GM21619 (cell line): ENCODE measurements around the gene MAB21L4.

Experiments
- ATAC-seq: cut with Tn5 transposase; IDR thresholded peaks from one replicate; pipeline ENCODE4 v1.9.1; 2021; ENCODE audit not compliant: unreplicated experiment

Gene MAB21L4

DNA sequence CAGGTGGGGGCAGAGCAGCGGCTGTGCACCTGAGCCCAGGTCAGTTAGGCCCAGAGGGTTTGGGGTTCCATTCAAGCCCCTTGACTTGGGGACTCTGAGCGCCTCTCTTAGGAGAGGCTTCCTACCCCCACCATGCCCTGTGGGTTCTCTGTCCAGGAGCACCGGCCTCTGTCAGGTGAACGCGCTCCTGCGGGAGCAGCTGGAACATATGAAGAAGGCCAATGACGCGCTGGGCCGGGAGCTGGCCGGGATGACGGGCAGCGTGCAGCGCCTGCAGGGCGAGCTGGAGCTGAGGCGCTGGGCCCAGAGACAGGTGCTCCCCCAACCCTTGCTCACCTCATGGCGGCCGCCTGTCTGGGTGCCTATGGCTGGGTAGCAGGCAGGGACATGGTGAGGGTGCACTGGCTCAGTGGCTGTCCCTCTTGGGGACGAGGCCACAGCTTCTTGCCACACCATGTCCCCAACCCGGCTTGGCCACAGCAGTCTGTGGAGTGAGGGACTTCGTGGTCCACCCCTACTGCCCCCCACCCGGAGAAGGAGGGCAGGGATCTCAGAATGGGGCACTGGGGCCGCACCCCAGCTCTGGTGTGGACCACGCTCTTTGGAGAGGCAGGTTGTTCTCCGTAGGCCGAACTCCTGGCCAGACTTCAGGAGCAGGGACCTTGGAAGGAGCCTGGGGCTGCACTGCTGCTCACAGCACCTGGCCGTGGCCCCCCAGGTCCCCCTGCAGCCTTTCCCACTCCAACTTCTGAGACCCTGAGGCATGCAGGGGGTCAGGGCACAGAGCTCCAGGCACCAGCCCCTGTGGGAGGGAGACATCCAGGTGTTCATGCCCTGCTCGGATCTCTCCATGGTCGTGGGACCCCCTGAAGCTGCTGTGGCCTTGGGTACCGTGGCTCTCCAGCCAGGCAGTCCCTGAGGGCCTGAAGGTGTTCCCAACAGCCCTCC lies 29.9 kb upstream of the MAB21L4 start:
- no peak for ATAC-seq

DNA sequence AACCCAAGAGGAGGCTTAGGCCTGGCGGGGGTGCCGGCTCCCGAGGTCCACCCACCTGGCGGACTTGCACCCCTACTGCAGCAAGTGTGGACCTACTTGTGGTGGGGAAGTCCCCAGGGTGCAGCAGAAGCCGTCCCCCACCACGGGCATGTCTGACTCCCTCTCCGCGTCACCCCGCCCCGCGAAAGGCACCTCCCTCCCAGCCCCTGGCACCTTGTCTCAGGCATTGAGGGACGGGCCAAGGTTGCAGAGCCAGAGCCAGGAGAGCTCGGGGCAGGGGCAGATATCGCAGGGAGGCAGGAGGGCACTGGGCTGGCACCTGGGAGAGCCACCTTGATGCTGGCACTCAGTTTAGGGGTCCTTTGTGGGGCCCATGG lies 29.2 kb upstream of the MAB21L4 start:
- no peak for ATAC-seq

DNA sequence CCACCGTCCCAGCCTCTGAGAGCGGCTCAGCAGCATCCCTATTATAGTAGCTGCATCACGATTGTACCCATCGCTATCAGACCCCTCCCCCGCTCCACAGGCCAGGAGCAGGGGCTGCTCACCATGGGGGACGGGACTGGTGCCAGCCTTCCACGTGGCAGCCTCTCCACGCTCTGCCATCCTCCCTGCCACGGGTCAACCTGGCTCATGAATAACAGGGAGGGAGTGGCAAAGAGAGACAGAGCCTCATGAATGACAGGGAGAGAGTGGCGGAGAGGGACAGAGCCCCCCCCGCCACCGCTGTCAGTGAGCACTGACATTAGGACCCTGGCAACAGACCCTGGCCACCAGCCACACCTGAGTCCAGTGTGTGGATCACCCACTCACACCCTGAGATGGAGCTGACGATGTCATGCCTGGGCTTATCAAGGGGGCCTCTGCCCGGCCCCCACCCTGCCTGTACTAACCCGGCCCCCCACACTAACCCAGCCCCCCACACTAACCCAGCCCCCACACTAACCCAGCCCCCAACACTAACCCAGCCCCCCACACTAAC lies 27.1 kb upstream of the MAB21L4 start:
- ATAC-seq: no peak

DNA sequence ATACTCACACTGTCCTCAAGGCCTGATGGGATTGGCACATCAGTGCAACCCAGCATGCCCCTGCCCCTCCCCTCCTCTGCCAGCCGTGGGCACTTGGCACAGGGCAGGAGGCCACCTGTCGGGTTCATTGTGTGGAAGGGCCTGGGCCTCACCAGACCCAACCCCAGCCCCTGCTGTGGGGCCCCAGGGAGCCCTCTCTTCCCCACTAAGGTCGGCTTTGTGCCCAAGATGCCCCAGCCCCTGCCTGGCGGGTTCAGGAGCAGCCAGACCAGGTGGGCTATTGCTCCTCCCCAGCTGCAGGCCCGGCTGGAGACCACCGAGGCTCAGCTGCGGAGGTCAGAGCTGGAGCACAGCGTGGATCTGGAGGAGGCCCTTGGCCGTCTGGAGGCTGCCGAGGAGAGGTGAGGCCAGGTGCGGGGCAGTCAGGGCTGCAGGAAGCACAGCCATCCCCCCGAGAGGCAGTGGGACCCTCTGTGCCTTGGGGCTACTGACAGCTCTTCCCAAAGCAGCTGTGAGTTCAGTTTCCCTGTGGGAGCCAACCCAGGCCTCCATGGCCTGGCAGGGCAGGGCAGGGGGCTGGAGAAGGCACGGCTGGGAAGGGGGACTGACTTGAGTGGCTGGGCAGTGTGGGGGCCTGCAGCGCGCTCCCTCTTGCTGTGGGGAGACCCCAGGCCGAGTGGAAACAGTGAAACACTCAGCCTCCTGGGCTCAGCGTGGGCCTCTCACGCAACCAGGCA lies 26.5 kb upstream of the MAB21L4 start:
- ATAC-seq: no peak

DNA sequence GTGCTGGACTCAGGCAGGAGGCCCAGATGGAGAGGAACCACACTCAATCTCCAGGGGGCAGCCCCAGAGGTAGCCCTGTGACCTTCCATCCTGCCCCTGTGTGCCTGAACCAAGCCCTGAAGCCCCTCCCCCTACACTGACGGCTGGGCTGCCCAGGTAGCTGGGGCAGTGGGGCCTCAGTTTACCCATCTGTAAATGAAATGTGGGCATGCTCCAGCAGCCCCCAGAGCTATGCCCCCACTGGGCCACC lies 26.0 kb upstream of the MAB21L4 start:
- ATAC-seq: no peak

DNA sequence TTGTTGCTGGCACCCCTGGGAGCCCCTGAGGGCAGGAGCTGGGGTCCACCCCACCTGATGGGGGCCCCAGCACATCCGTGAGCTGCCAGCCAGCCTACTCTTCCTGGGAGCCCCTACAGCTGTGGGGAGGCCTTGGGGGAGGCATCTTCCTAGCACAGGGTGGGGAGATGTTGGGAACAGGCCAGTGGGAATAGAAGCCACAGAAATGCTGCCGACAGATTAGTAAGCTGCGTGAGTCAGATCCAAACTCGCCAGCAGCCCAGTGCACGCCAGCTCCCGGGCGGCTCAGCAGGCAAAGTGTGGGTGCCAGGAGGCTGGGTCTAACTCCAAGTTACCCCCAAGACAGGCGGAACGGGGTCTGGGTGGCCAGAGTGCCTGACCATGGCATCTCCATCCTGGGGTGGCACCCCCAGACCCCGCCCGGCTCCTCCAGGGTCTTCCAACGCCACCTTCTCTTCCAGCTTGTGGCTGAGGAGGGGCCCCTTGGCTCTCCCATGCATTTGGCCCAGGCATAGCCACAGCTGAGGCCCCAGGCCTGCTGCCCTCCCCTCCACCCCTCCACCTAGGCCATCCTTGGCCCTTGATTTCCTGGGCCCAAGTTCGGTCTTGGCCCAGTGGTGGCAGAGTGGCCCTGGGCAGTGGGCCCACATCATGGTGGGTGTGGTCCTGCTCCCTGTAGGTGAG lies 25.5 kb upstream of the MAB21L4 start:
- no peak for ATAC-seq

DNA sequence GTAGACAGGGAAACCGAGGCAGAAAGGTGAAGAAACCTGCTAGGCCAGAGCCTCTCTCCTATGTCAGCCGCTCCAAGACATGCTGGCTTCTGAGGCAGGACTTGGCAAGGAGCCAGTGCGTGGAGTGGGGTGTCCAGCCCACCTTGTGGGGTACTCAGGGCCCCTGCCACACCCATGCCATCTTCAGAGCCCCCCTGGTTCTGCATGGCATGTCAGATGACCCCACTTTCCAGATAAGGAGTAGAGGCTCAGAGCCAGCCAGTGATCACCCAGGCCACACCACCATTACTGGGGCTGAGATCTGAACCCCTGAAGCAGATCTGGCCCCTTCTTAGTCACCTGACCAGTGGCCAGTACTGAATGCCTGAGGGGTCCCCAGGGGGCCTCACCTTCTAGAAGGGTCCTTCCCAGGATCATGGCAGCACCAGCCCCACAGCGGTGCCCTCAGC lies 24.9 kb upstream of the MAB21L4 start:
- no peak for ATAC-seq

DNA sequence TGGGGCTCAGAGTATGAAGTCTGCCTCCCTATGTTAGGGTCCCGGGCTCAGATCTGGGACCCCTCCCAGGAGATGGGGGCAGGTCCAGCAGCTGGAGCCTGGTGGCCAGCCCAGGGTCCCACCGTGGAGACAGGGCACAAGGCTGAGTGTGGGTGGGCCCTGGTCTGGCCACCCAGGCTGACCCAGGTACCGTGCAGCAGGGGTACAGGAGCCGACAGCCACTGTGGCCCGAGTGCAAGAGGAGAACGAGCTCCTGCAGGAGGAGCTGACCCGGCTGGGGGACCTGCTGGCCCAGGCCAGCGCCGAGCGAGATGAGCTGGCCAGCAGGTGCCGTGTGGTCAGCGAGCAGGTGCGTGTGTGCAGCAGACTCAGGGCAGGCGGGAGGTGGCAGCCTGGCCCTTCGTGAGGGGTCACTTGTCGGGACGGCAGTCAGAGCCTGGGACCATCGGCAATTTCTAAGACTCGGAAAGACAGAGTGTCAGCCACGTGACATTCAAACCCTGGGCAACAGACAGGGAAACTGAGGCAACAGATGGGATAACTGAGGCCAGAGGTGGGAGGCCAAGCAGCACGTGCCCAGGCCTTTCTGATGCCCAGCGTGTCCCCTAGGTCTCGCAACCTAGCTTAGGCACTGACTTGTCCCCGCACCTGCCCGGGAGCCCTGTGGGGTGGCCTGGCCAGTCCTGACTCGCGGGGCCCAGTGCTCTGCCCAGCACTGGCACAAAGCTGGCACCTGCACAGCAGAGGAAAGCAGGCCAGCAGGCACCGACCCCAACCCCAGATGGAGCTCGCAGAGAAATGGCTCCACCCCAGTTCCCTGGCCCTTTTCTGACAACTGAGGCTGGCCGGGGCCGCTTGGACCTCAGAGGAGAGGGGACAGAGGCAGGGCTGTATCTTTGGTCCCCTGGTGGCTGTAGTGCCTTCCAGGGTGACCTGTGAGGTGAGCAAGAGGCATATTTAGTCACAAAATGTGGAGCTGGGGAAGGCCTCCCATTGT lies 24.1 kb upstream of the MAB21L4 start:
- no peak for ATAC-seq

DNA sequence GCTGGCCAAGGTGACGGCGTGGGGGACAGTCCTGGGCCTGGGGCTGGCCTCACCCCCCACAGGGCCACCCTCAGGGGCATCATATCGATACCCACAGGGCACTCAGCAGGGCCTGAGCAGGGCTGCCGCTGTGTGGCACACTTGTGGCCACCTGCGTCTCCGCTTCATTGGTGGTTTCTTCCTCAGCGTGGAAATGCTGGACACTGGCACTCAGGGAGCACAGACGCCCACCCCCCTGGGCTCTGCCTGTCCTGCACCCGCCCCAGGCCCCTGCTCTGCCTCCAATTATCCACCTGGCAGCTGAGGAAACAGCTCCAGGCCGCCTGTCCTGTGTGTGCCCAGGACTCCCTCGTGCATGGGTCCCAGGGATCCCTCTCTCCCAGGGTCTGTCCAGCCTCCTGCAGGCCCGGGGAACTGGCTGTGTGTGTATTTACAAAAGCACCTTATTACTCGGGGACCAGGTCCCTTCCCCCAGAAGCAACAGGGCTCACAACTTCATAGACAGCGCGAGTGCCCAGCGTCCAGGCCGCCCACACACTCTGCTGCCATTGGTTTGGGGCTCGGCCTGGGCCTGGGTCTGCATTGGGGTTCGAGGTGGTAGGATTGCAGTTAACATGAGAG lies 23.3 kb upstream of the MAB21L4 start:
- ATAC-seq: no peak

DNA sequence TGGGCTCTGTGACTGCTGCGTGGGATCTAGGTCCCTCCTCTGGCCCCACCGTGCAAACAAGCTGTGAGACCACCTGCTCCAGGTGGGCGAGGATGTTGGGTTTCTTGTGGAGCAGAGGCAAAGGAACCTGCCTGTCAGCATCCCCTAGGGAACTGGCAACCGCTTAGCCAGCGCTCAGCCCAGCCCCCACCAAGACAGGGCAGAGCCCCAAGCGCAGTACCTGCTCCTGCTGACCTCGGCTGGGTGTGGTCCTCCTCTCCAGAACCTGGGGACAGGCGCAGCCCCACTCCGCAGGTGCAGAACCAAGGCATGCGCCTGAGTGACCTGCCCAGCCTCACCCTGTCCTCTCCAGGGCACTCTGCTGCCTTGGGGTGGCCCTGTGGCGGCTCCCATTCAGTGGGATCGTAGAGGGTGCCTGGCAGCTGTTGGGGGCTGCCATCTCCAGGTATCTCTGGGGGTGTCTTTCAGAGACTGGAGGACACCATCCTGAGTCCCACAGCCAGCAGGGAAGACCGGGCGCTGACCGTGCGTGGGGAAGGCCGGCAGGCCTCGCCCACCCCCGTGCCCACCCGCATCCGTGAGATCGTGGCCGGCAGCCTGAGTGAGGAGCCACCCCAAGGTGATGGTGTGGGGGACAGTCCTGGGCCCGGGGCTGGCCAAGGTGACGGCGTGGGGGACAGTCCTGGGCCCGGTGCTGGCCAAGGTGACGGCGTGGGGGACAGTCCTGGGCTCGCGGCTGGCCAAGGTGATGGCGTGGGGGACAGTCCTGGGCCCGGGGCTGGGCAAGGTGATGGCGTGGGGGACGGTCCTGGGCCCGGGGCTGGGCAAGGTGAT lies 22.5 kb upstream of the MAB21L4 start:
- ATAC-seq: no peak

DNA sequence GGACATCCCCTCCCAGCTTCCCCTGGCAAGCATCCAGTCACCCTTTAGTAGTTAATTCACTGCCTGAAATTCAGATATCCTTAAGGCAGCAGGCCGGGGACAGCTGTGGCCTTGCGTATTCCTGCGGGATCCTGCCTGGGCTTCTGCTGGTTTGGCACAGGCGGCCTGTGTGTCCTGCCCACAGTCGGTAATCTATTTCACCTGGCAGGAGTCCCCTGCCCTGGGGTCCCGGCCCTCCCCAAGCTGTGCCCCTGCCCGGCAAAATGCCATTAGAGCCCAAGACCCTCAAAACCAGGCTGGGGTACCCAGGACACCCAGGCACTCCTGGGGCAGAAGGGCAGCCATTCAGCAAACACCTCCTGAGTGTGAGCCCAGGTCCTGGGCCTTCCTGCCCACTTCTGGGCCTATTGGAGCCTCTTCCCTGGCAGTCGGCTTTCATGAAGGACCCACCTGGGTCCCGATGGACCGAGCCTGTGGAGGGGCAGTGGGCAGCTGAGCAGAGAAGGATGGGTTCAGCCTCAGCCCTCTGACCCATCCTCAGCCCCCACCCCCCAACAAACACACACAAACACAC lies 21.8 kb upstream of the MAB21L4 start:
- ATAC-seq: no peak

DNA sequence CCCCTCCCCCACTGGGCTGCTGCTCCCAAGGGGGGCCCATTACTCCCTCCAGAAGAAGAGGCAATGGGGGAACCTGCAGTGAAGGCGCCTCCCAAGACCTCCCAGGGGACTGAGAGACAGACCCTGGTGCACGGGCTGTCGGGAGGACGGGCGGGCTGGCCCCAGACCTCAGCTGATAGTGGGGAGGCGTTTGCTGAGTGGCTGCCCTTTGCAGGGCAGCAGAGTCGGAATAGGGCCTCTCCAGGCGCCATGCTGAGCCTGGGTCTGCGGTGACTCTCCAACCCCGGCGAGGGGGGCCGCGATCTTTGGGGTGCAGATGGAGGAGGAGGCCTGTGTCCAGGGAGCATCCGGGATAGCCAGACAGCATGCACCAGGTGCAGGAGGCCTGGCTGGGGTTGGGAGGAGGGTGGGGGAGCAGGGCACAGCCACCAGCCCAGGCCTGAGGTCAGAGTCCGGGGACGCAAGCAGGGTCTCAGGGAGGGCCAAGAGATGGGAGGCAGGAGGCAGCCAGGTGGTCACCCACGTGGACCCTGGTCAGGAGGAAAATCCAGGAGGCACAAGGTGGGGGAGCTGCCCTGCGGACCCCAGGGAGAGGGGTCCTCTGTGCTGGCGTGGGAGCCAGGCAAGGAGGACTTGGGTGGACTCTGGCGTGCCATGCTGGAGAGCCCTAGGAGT lies 21.2 kb upstream of the MAB21L4 start:
- ATAC-seq: no peak

DNA sequence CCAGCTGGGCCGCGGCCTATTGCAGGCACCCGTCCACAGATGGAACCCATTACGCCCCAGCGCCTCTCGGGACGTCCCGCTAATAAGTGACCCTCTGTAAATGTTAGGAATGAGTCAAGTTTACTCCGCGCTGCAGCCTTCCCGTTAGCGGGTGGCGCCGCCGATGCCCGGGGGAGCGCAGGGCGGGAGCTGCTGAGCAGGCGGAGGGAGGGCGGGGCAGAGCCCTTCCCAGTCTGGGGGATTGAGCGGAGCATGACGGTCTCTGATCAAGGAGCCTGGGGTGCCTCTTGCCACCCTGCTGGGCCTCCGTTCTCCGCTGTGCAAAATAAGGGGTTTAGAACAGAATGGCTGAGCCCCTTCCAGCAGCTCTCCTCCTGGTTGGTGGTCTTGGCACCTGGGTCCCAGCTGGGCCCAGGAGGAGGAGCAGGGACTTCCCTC lies 20.6 kb upstream of the MAB21L4 start:
- no peak for ATAC-seq

DNA sequence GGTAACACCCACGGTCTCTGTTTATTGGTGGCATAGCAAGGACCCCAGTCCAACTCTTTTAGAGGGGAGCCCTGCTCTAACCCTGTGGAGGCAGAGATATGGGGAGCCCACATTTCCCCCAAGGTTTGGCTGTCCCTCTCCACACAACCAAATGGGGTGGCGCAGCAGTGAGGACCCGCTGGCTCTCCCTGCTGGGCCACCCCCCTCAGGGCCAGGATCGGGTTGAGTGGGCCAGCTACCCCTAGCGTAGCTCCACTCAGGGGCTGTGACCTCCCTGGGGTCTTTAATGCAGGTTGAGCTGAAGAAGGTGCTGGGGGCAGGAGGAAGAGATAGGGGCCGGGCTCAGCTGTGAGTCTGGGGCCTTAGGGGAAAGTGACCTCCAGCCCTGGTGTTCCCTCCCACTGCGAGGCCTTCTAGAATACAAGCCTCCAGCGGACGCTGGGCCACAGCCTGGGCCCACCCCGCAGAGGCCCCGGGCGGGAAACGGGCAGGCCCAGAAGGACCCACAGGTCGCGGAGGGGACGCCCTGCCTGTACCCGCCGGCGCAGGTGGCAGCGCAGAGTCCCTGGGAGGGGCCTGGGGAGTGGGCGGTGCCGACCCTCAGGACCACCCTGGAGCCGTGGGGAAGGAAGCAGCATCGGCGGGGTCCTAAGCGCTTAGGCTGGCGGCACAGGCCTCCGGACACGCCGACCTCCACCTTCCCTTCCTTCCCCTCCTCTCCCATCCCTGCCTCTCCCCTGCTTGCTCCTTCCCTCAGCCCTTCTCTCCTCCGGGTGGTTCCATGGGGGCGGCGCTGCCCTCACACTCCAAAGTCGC lies 19.8 kb upstream of the MAB21L4 start:
- ATAC-seq: no peak

DNA sequence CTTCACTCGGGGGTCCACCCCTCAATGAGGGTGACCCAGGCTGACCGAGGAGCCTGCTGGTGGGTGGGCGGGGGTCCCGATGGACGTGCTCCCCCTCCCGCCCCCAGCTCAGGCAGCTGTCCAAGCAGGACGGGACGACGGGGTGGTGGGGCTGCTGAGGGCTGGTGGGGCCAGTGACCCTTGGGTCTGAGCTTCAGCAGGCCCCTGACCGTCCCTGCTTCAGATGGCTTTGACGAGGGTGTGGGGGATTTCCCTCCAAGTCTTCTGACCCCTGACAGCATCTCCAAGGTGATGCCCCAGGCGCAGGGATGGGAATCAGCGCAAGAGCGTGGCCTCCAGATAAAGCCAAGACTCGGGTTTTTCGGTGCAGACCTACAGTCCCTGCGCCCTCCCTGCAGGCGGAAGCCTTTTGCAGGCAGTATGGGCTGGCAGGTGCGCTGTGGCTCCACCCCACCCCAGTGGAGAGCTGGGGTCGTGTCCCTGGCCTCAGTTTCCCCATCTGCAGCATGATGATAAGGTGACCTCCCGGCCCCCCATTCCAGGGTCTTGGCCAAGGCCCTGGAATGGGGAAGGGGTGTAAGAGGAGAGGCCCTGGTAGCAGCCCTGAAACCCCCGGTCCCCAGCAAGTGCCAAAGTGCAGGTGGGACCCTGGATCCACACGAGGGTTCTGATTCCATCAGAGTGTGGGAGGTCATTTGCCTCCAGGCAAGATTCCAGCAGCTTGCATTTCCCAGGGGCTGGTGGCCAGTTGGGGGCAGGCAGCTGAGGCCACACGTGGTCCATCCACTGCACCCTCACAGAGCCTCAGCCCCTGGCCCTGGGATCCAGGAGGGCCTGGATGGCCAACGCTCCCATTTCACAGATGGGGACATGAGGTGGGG lies 18.9 kb upstream of the MAB21L4 start:
- no peak for ATAC-seq
